Thyroid gland (tissue), 4 donors: Measurements from ENCODE around the gene PPDPF. TPM values are rescaled to one million over a fixed set of nuclear protein-coding genes. Genes with fewer than 3 reads are reported as not detected.

Experiments used
- DNase-seq, 2 donors: peaks; one replicate each; pipeline ENCODE4 v3.0.0-alpha.2; 2019
- H3K27ac ChIP-seq, 3 donors: fragments of 200-600 bp; sonication (generic); 1 replicate in 2 of 3; 2 replicates in 1 of 3; pipeline ENCODE4 v1.5.1; 2016 to 2019; ENCODE audit warnings: mild to moderate bottlenecking in 1 of 3, moderate library complexity in 1 of 3
- H3K27me3 ChIP-seq: fragments of 200-600 bp; sonication (generic); one replicate; pipeline ENCODE4 v1.5.1; 2019
- H3K36me3 ChIP-seq, 2 donors: fragments of 200-600 bp; sonication (generic); one replicate each; pipeline ENCODE4 v1.5.1; 2016 to 2019
- H3K4me1 ChIP-seq, 2 donors: fragments of 200-600 bp; sonication (generic); one replicate each; pipeline ENCODE4 v1.5.1; 2017 to 2019
- H3K4me3 ChIP-seq, 3 donors: fragments of 200-600 bp; sonication (generic); replicated peaks in 1 of 3; 1 replicate in 2 of 3; 2 replicates in 1 of 3; pipeline ENCODE4 v1.5.1; 2016; ENCODE audit warnings: mild to moderate bottlenecking in 1 of 3
- H3K9me3 ChIP-seq: fragments of 200-600 bp; sonication (generic); one replicate; pipeline ENCODE4 v1.5.1; 2017
- CTCF ChIP-seq, 6 experiments: fragments of 200-600 bp in 3 of 6; fragments of 450-650 bp in 3 of 6; sonication (generic) in 3 of 6; IDR thresholded peaks; one replicate each; pipeline ENCODE4 v1.5.1; 2016 to 2019; ENCODE audit warnings: antibody characterized with exemption in 6 of 6, mild to moderate bottlenecking in 2 of 6, inconsistent platforms in 1 of 6, moderate library complexity in 1 of 6
- POLR2A ChIP-seq, 2 donors: fragments of 450-650 bp; IDR thresholded peaks; one replicate each; pipeline ENCODE4 v1.6.1; 2017; ENCODE audit warnings: antibody characterized with exemption in 2 of 2, mild to moderate bottlenecking in 2 of 2, moderate library complexity in 1 of 2
- WGBS, 2 donors: methylation state at CpG; one replicate each; pipeline ENCODE4 v1.1.5; 2017; 5-methylcytosine and 5-hydroxymethylcytosine counted together
- intact Hi-C: fragments of 100-400 bp; cut with DNase I; formaldehyde crosslinking; loops from one replicate; pipeline ENCODE4 v1.15.1; 2023
- total RNA-seq, 4 donors: library from RNA; depleted of rRNA; stranded (reverse); fragments of >200 nt; gene quantifications; one replicate each; pipeline ENCODE4 v1.2.3, GENCODE V29; 2016

The PPDPF gene
- total RNA-seq, 4 donors from 2014 or later = 82.0 to 226 (median 146) TPM

GRCh38 chr20:63548542-63548941 lies 28.0 kb downstream of the PPDPF start:
- TF ChIP-seq CTCF (IDR thresholded peaks at IDR 0.05) (no peak), POLR2A (IDR thresholded peaks at IDR 0.05) (no peak)
- Histone ChIP-seq H3K9me3 (no peaks in the 10 kb centered on the region), H3K36me3 (no peaks in the 10 kb centered on the region), H3K27me3 (no peaks in the 10 kb centered on the region), H3K4me1 (peaks cover 0 to 5% of the 10 kb centered on the region in 2 donors), H3K4me3 (no peak overlapping the region), H3K27ac (no peak overlapping the region)
- DNase-seq = no peak
- intact Hi-C loops = no loop called here
- WGBS, 2 donors = 46 to 60% methylated on average over 8 of the region's 11 CpGs

- Histone ChIP-seq H3K4me3 (no peak overlapping the region), H3K4me1 (peaks cover 4 to 8% of the 10 kb centered on the region in 2 donors), H3K9me3 (no peaks in the 10 kb centered on the region), H3K27me3 (no peaks in the 10 kb centered on the region), H3K27ac (no peak overlapping the region), H3K36me3 (no peaks in the 10 kb centered on the region)
- intact Hi-C loops = no loop called here
- TF ChIP-seq POLR2A (IDR thresholded peaks at IDR 0.05) (no peak), CTCF (IDR thresholded peaks at IDR 0.05) (no peak)
- 31 to 32% methylated on average over 6 to 22 of the region's 25 CpGs for WGBS, 2 donors
- no peak for DNase-seq
Measured at GRCh38 chr20:63549019-63549418, 28.5 kb downstream of the PPDPF start.

GRCh38 chr20:63549679-63550282 lies 29.2 kb downstream of the PPDPF start:
- no peak for DNase-seq
- Histone ChIP-seq H3K27ac (no peak overlapping the region), H3K36me3 (no peaks in the 10 kb centered on the region), H3K4me3 (no peak overlapping the region), H3K27me3 (no peaks in the 10 kb centered on the region), H3K4me1 (peaks cover 9 to 13% of the 10 kb centered on the region in 2 donors), H3K9me3 (no peaks in the 10 kb centered on the region)
- no peak for TF ChIP-seq POLR2A (IDR thresholded peaks at IDR 0.05)
- no peak for TF ChIP-seq CTCF (IDR thresholded peaks at IDR 0.05)
- whole genome bisulfite sequencing, 2 donors = 91 to 93% methylated on average over 17 to 18 of the region's 18 CpGs
- intact Hi-C loops = no loop called here

- no peaks in the 10 kb centered on the region for H3K9me3 ChIP-seq
- WGBS, 2 donors = 53 to 59% methylated on average over 8 to 9 of the region's 9 CpGs
- no peaks in the 10 kb centered on the region for H3K36me3 ChIP-seq
- H3K4me1 ChIP-seq = peaks cover 9 to 13% of the 10 kb centered on the region in 2 donors
- TF ChIP-seq POLR2A (IDR thresholded peaks at IDR 0.05) = no peak
- no peaks in the 10 kb centered on the region for H3K27me3 ChIP-seq
- H3K4me3 ChIP-seq = no peak overlapping the region
- no peak overlapping the region for H3K27ac ChIP-seq
- intact Hi-C loops = no loop called here
- no peak for DNase-seq
Measured at GRCh38 chr20:63551068-63551467, 30.5 kb downstream of the PPDPF start.

GRCh38 chr20:63552481-63553249 lies 32.1 kb downstream of the PPDPF start:
- H3K36me3 ChIP-seq = no peaks in the 10 kb centered on the region
- no peaks in the 10 kb centered on the region for H3K9me3 ChIP-seq
- H3K4me3 ChIP-seq = no peak overlapping the region
- H3K27me3 ChIP-seq = no peaks in the 10 kb centered on the region
- DNase-seq = no peak
- H3K27ac ChIP-seq = no peak overlapping the region
- peaks cover 9 to 13% of the 10 kb centered on the region in 2 donors for H3K4me1 ChIP-seq
- intact Hi-C loops = no loop called here
- WGBS, 2 donors = 41 to 45% methylated on average over 13 to 15 of the region's 15 CpGs
- no peak for TF ChIP-seq POLR2A (IDR thresholded peaks at IDR 0.05)
